ENCODE results near the gene CHST15.

CHST15 gene

GRCh38 chr10:124027031-124027611, 66.3 kb downstream of the CHST15 start:
- no peak for DNase-seq

GRCh38 chr10:124026589-124026939, 66.8 kb downstream of the CHST15 start:
- no peak for DNase-seq

DNA sequence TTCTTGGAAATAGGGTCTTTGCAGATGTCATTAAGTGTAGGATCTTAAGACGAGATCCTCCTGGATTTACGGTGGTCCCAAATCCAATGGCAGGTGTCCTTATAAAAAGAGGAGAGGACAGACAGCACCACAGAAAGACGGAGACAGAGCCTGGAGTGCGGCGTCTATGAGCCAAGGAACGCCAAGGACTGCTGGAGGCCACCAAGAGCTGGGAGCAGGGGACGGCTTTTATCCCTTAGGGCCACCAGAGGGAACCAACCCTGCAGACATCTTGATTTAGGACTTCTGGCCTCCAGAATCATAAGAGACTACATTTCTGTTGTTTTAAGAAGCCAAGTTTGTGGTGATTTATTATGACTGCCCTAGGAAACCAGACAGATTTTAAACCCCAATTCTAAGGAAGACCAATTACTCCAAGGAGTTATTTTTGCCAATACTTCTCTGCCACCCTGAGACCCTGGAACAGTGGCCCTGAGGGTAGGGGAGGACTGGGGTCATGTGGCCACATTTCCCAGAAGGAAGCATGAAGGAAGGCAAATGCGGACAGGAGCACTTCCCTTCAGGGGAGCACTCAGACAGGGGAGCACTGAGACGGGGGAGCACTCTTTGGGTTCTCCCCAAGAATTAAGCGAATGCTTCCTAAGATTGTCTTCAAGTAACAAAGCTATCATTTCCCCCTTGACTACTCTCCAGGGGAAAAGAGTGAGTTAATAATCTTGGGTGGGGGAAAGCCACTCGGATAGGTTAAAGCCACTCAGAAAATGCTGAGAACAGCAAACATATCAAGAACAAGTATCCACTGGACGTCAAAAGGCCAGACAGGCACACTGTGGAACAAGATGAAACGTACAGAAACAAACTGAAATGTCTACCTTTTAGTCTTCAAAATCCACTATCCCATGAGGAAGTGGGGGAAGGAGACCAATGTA, 67.5 kb downstream of the CHST15 start:
- DNase-seq, result no peak

- no peak for DNase-seq
These were observed 68.2 kb downstream of the CHST15 start for GRCh38 chr10:124025152-124025551.

GRCh38 chr10:124022066-124022465, 71.3 kb downstream of the CHST15 start:
- DNase-seq, result no peak

DNA sequence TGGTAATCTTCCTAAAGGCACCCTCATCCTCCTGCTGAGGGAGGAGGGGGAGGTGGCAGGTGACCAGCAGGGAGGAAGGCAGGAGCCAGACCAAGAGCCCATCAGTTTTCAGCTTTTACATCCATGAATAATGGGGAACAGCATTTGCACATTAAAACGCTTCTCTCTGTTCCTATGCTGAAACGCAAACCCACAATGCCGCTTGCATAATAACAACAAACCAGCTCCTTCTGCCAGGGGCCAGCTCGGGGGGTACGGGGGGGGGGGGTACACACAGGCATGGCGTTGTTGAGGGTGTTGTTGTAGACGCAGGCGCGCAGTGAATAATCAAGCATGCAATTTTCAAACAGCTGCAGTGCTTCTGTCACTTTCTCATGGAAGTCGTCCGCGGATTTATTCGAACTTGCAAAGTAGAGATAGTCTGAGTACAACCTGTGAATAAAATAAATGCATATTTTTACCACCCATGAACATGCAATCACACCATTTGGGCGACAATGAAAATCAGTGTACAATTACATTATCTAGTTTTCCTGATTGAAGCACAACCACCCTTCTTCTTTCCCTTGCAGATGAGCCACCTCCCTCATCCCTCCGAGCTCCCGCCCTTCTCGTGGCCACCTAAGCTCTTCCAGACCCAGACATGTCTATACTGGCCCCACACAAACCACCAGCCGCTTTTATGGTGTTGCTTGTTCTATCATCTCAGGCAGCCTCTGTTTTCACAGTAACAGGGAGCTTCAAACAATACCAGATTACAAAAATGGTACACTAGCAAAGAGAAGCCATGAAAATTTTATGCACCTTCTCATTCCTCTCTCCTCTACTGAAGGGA, 72.2 kb downstream of the CHST15 start:
- no peak for DNase-seq

- DNase-seq, result no peak
These were observed 73.3 kb downstream of the CHST15 start for GRCh38 chr10:124019886-124020797.

DNA sequence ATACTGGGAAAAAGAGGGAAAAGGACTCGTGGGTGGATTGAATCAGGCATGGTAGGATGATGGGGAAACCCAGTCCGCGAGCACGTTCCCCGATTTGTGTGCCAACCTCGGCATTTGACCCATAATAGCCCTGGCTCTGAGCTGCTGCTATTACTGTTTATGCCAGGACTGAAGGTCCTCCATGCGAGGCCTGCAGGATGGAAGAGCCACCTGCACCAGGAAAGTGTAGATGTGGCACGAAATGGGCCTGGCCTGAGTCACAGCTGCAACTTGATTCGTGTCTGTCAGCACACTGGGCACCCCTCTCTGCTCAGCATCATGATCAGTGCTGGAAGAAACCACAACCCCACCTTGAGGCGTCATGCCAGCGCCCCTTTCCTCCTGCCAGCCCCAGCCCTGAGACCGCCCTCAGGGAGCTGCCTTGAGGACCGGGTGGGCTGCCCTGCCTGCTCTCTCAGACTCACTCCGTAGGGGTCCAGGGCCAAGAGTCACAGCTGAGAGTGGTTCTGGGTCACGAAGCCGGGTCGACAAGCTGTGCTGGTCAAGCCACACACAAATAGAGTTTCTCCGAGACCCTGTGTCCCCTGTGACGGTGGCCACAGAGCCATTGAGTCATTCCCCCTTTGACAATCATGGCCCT, 74.4 kb downstream of the CHST15 start:
- no peak for DNase-seq

DNA sequence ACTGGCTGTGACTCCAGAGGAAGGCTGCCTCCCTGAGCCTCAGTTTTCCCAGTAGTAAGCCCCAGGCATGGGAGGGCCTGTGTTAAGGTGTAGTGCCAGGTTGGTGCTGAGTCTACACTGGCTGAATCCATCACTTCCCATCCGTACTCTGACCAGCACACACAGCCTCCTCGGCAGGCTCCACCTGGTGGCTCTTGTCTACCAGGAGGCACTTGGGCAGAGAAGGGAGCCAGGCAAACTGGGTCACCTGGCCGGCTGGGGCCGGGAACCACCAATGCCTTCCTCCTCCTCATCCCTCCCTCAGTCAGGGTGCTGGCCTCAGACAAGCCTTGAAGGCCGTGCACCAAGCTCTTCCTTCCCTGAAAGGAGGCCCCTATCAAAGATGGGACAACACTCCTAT, 75.7 kb downstream of the CHST15 start:
- no peak for DNase-seq

- no peak for DNase-seq
These were observed 76.5 kb downstream of the CHST15 start for GRCh38 chr10:124016804-124017375.

DNA sequence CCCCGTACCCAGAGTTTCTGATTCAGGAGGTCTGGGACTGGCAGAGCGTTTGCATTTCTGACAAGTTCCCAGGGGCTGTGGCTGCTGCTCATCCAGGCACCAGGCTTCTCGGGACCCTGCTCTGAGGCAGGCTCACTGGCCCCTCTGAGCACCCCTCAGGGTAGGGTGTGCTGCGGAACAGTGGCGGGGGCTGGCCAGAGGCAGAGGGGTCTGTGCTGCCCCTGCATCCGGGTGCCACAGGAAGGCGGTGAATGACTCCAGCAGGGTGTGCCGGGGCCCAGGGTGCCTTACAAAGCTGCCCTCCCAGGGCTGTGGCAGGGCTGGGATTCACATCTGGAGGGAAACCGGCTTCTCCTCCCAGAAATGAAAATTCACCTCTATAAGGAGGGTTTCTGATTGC, 77.4 kb downstream of the CHST15 start:
- DNase-seq, result no peak

DNA sequence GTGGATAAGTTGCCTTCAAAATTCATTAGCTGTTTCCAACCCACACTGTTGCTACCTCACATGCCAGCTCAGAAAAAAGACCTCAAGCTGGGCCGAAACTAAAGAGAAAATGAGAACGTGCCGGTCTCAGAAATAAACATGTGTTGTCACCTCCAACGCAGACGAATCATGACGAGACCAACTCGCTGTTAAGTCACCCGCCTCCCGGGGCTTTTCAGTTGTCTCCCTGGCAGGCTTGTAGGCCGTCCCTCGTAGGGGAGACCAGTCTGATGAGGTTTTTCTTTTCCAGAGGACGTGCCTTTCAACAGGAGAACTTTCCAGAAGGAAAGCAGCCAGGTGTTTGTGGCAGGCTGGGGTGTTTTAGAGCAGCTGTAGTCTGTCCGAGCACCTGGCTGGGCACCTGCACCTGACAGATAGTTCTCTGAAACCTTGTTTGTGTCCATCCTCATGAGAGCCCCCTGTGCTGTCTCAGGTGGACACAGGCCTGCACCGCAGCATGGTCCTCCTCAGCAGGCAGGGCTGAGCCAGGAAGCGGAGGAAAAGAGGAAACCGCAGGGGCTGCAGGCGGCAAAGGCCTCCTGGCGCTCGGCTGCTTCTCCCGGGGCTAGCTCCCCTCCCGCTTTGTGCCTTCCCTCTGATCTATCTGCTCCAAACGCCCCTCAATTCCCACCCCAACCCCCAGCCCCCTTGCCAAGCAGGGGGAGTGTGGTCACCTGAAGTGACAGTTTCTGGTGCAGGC, 78.8 kb downstream of the CHST15 start:
- DNase-seq, result no peak

- no peak for DNase-seq
These were observed 79.5 kb downstream of the CHST15 start for GRCh38 chr10:124013916-124014315.

DNA sequence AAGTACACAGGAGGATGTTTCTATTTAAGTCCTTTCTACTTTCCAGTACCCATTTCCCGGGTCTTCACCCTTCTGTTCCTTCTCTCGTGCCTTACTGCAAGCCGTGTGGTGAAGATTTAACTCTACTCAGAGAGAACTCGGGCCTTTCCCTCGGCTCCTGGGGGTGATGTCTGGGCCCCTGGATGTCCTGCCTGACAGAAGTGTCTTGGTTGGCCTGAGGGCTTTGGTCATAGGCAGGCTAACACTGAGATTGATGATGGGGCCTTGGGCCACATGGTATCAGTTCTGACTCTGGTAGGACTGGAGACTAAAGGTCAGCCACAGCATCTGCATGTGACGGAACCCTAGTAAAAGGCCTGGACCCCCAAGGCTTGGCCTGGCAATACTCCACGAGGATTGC, 80.4 kb downstream of the CHST15 start:
- no peak for DNase-seq

DNA sequence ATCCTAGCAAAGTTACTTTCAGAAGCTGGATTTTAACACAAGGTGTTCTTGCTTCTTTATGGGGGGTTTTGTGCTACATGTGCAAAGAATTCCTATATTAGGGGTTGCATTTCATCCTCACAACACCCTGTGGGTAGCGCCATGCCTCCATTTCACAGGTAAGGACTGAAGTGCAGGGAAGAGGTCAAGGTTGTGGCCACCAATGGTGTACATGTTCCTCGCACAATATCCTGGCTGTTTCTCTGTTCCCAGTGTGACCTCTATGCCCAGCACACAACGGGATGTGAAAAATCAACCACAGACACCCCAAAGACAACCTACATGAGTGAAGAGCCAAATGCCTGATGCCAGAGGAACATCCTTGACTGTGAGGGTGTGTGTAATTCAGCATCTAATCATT, 80.8 kb downstream of the CHST15 start:
- no peak for DNase-seq

DNA sequence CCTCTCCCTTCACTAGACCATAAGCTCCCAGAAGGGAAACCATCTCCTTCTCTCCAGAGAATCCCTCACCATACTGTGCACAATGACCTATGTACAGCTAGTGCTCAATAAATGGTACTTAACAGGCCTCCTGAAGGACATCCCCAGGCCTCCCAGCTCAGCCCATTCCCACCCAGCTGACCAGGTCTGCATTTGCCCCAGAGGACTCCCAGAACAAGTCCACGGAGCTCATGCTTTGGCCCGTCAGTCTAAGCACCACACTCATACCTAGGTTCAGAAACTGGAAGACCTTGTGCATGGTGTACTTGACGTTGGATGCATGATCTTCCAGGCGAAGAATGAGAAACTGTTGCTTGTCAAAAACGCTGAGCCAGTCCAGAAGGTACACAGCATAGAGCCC, 81.3 kb downstream of the CHST15 start:
- no peak for DNase-seq

DNA sequence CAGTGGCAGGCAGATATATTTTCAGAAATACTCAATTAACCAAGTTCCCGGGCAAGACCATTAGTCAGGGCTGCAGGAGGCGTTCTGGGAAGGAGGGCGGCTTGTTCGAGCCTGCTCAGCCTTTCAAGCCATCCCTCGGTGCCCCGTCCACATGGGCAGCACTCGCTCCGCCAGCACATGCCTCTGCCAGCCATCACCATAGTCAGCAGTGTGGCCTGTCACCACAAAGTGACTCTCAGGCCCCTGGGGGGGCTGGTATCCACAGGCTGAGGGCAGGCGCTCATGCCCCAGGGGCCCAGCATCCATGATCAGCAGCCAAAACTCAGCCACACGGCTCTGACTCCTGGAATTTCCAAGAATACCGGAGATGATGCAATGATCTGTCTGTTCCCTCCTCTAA, 81.9 kb downstream of the CHST15 start:
- DNase-seq, result no peak

GRCh38 chr10:124010563-124011131, 82.8 kb downstream of the CHST15 start:
- no peak for DNase-seq

- DNase-seq, result no peak
These were observed 83.4 kb downstream of the CHST15 start for GRCh38 chr10:124010024-124010423.

GRCh38 chr10:124009231-124010015, 84.0 kb downstream of the CHST15 start:
- no peak for DNase-seq
